Measurements from ENCODE around the gene CSF2RB.

- TF ChIP-seq POLR2A (IDR thresholded peaks at IDR 0.05) (no peak), CTCF (IDR thresholded peaks at IDR 0.05) (no peak)
These were observed 21.2 kb downstream of the CSF2RB start for GRCh38 chr22:36934418-36935312.
